Right lobe of liver (tissue), 6 donors: ENCODE results near the gene ZNF511. TPM values are rescaled to one million over a fixed set of nuclear protein-coding genes. Genes with fewer than 3 reads are reported as not detected.
A peak's percentile ranks its signal among the peaks of the same experiment; 100 is the strongest.

Experiments used
- ATAC-seq, 4 donors: fragments of 200-7000 bp; cut with Tn5 transposase; one replicate each; pipeline ENCODE4 v1.9.1; 2020; ENCODE audit warnings: mild to moderate bottlenecking in 4 of 4, moderate library complexity in 4 of 4
- DNase-seq, 3 donors: peaks; one replicate each; pipeline ENCODE4 v3.0.0-alpha.2; 2020
- H3K27ac ChIP-seq, 3 donors: fragments of 200-600 bp; one replicate each; pipeline ENCODE4 v1.8.0; 2022
- H3K27me3 ChIP-seq, 2 donors: fragments of 200-600 bp; one replicate each; pipeline ENCODE4 v1.8.0; 2022
- H3K36me3 ChIP-seq, 4 donors: fragments of 200-600 bp; sonication (generic) in 1 of 4; one replicate each; pipeline versions ENCODE4 v1.5.1 to v1.8.0; 2017 to 2022; ENCODE audit warnings: control low read depth in 1 of 4
- H3K4me1 ChIP-seq, 4 donors: fragments of 200-600 bp; sonication (generic) in 1 of 4; one replicate each; pipeline versions ENCODE4 v1.5.1 to v1.8.0; 2017 to 2022; ENCODE audit warnings: control low read depth in 1 of 4
- H3K4me3 ChIP-seq, 3 donors: fragments of 200-600 bp; one replicate each; pipeline ENCODE4 v1.8.0; 2022
- H3K9me3 ChIP-seq, 4 donors: fragments of 200-600 bp; sonication (generic) in 1 of 4; one replicate each; pipeline versions ENCODE4 v1.5.1 to v1.8.0; 2017 to 2022; ENCODE audit warnings: control low read depth in 1 of 4
- CTCF ChIP-seq, 4 donors: fragments of 200-600 bp in 3 of 4; fragments of 450-650 bp in 1 of 4; IDR thresholded peaks; one replicate each; pipeline versions ENCODE4 v1.5.1 to v1.8.0; 2016 to 2022; ENCODE audit warnings: antibody characterized with exemption in 4 of 4, mild to moderate bottlenecking in 2 of 4
- POLR2A ChIP-seq: fragments of 450-650 bp; IDR thresholded peaks from one replicate; pipeline ENCODE4 v1.6.1; 2017; ENCODE audit warnings: antibody characterized with exemption, mild to moderate bottlenecking
- WGBS: methylation state at CpG from one replicate; pipeline ENCODE4 v1.1.6; 2018; ENCODE audit warnings: low coverage, low lambda C conversion rate; ENCODE audit not compliant: insufficient coverage; ENCODE audit errors: missing lambda C conversion rate; 5-methylcytosine and 5-hydroxymethylcytosine counted together
- intact Hi-C, 2 donors: fragments of 100-400 bp; cut with DNase I; formaldehyde crosslinking; loops; one replicate each; pipeline versions ENCODE4 v1.11.2 to v1.14.1; 2022
- total RNA-seq, 6 experiments: library from RNA; depleted of rRNA in 2 of 6; stranded (reverse); fragments of >200 nt in 2 of 6; fragmentation: NEBNext Ultra II Directional in 3 of 6; extraction: Animal tissue kit (Norgen Biotek cat#: 25700) in 3 of 6; gene quantifications; one replicate each; pipeline versions ENCODE4 v1.1.0 to v1.2.4, GENCODE V29; 2016 to 2023
- donor health status: DM: no; HTN: yes; CAD: no.
- donor health status: DM: no; HTN: no; CAD: no.
- donor health status: DM: no; HTN: no; CAD: no.
- donor health status: DM: no; HTN: yes; CAD: no.
- donor health status: DM: no; HTN: yes; CAD: no.

Gene ZNF511
- total RNA-seq, 6 experiments from 2014 or later: 17.4 to 30.2 (median 25.9) TPM

GRCh38 chr10:133306941-133307379, 1.8 kb upstream of the ZNF511 start:
- DNase-seq (no peak), ATAC-seq (no peak)
- intact Hi-C loops: no loop called here
- Histone ChIP-seq H3K36me3 (peaks cover 0 to 13% (median 5%) of the 10 kb centered on the region in 4 donors), H3K27ac (no peak overlapping the region), H3K9me3 (no peaks in the 10 kb centered on the region), H3K4me3 (no peak overlapping the region), H3K27me3 (no peaks in the 10 kb centered on the region), H3K4me1 (peaks cover 0 to 35% (median 9%) of the 10 kb centered on the region in 4 donors)
- WGBS: 95% methylated on average over 8 of the region's 17 CpGs
- TF ChIP-seq CTCF (IDR thresholded peaks at IDR 0.05): no peak
- no peak for TF ChIP-seq POLR2A

- intact Hi-C loops: no loop called here
- Histone ChIP-seq H3K27ac (peak overlapping the region; percentile 93 to 98 (median 96)), H3K4me1 (peaks cover 0 to 35% (median 9%) of the 10 kb centered on the region in 4 donors), H3K36me3 (peaks cover 0 to 16% (median 6%) of the 10 kb centered on the region in 4 donors), H3K9me3 (no peaks in the 10 kb centered on the region), H3K4me3 (peak overlapping the region; percentile 95 to 99 (median 95)), H3K27me3 (no peaks in the 10 kb centered on the region)
- peak; percentile 51 to 55 (median 52) for ATAC-seq
- TF ChIP-seq CTCF (IDR thresholded peaks at IDR 0.05): peak; percentile 71 to 83 (median 79)
- TF ChIP-seq POLR2A: no peak
- WGBS: under 1% methylated on average over 20 of the region's 25 CpGs
- peak; percentile 86 to 88 (median 87) for DNase-seq
Measured at GRCh38 chr10:133307776-133308420, 816 bp upstream of the ZNF511 start.

GRCh38 chr10:133309100-133309719, 496 bp downstream of the ZNF511 start:
- Histone ChIP-seq H3K4me3 (peak overlapping the region; percentile 95 to 99 (median 95)), H3K27ac (peak overlapping the region; percentile 93 to 98 (median 96)), H3K27me3 (no peaks in the 10 kb centered on the region), H3K9me3 (no peaks in the 10 kb centered on the region), H3K4me1 (peaks cover 0 to 35% (median 9%) of the 10 kb centered on the region in 4 donors), H3K36me3 (peaks cover 0 to 16% (median 6%) of the 10 kb centered on the region in 4 donors)
- ATAC-seq (peak; percentile 89 to 96 (median 92)), DNase-seq (peak; percentile 97 to 99 (median 98))
- WGBS: 22% methylated on average over 10 of the region's 46 CpGs
- TF ChIP-seq POLR2A (no peak), CTCF (IDR thresholded peaks at IDR 0.05) (no peak)
- intact Hi-C loops: no loop called here

GRCh38 chr10:133309720-133310398, 1.1 kb downstream of the ZNF511 start:
- no peak overlapping the region for H3K27ac ChIP-seq

More at GRCh38 chr10:133309720-133310398, 1.1 kb downstream of the ZNF511 start:
- peaks cover 0 to 33% (median 9%) of the 10 kb centered on the region in 4 donors for H3K4me1 ChIP-seq
- ATAC-seq: peak; percentile 30 to 39 (median 36)
- no peak for TF ChIP-seq POLR2A
- TF ChIP-seq CTCF (IDR thresholded peaks at IDR 0.05): no peak
- no peaks in the 10 kb centered on the region for H3K9me3 ChIP-seq
- no peaks in the 10 kb centered on the region for H3K27me3 ChIP-seq
- 56% methylated on average over 27 of the region's 33 CpGs for WGBS
- intact Hi-C loops: no loop called here
- DNase-seq: peak; percentile 82 to 94 (median 89)
- H3K4me3 ChIP-seq: peak overlapping the region; percentile 27 to 95 (median 35)
- peaks cover 0 to 16% (median 6%) of the 10 kb centered on the region in 4 donors for H3K36me3 ChIP-seq
